GM21529 (cell line): ENCODE data around the gene FGF4.

Experiments used
- ATAC-seq: cut with Tn5 transposase; IDR thresholded peaks from one replicate; pipeline ENCODE4 v1.9.1; 2021; ENCODE audit not compliant: unreplicated experiment

Gene FGF4

GRCh38 chr11:69807106-69807815 lies 32.1 kb upstream of the FGF4 start:
- no peak for ATAC-seq

- no peak for ATAC-seq
These were observed 29.8 kb upstream of the FGF4 start for GRCh38 chr11:69804769-69805508.

GRCh38 chr11:69803604-69804218 lies 28.6 kb upstream of the FGF4 start:
- ATAC-seq = no peak

DNA sequence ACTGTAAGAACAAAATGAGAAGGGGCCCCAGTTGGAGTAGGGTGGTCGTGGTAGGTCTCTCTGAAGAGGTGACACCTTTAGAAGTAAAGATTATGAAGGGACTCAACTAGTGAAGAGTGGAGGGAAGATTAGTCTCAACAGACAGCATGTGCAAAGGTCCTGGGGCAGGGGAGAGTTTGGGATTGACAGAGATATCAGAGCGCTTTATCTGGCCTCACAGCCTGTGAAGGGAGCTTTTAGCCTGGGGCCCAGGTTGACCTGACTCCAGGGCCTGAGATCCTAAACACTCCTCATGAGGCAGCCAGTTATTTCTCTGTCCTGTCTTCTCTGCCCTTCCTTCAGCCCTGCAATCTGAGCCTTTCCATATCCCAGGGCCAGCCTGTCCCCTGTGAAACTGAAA lies 27.9 kb upstream of the FGF4 start:
- no peak for ATAC-seq

DNA sequence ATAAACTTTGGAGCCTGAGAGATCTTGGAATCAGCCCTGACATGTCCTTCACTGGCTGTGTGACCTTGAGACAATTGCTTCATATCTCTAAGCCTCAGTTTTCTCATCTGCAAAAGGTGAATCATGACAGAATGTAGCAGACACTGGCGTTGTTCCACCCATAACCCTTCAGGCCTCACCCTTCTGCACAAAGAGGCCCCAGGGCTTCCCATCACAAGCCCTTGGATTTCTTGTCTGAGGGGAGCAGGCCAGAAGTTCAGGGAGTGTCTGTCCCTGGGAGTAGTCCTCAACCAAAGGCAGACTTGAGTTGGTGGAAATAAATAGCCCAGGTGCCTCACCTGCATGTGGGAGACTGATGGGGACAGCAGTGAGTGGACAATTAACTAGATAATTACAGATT lies 27.4 kb upstream of the FGF4 start:
- ATAC-seq = no peak

DNA sequence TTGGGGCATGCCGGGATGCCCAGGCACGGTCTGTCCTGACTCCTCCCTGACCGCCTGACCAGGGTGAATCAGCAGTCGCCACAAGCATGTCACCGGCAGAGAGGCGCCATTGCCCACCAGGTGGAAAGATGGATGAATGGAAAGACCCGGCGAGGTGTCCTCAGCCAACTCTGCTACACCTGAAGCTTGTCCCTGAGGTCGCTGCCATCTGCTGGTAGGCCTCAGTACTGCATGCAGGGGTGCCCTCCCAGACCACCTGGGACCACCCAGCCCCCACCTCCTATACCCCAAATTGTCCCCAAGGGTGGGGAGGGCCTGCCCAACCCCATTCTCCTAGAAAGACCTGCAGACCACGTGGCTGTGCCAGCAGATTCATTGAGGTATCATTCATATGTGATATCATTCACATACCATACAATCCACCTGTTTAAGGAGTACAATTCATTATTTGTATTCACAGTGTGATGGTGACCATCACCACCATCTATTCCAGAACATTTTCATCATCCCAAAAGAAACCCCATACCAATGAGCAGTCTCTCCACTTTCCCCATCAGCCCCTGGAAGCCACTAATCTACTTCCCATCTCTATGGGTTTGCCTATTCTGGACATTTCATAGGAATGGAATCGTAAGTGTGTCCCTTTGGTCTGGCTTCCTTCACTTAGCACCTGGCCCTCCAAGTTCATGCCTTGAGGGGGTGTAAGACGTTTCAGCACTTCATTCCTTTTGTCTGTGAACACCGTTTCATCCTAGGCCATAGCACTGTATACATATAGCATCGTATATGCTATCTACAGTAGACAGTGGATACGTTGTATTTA lies 26.6 kb upstream of the FGF4 start:
- ATAC-seq = no peak

- no peak for ATAC-seq
These were observed 25.1 kb upstream of the FGF4 start for GRCh38 chr11:69800278-69800677.

- no peak for ATAC-seq
These were observed 24.4 kb upstream of the FGF4 start for GRCh38 chr11:69799582-69799981.

DNA sequence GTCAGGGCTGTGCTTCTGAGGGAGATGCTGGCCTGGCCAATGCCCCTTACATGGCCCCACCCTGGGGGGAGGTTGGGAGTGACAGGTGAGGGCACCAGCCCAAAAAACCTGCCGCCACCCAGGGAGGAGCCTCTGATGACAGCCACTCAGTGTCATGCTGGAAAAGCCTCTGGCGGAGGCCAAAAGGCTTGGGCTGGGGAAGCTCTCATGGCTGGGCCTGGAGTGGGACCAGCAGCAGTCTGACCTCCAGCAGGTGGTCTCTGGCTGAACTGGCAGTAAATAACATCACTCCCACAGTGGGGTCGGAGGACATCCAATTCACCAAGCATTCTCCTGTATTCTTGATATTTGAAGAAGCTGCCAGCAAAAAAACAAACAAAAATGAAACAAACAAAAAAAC lies 24.0 kb upstream of the FGF4 start:
- no peak for ATAC-seq

- no peak for ATAC-seq
These were observed 22.8 kb upstream of the FGF4 start for GRCh38 chr11:69797737-69798528.

DNA sequence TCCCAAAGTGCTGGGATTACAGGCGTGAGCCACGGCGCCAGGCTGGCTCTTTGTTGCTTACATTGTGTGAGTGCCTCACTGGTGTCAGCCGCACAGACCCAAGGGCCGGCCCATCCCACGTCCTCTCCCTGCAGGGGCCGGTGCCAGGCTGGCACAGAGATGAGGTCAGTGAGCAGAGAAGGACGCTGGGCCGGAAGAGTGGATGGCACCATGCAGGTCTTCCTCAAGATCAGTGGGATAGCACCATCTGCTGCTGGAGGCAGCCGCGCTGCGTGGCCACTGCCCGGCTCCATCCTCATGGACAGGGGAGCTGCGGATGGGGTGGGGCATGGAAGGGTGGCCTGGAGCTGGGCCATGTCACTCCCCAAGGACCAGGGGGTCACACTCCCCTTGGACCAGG lies 22.0 kb upstream of the FGF4 start:
- no peak for ATAC-seq

DNA sequence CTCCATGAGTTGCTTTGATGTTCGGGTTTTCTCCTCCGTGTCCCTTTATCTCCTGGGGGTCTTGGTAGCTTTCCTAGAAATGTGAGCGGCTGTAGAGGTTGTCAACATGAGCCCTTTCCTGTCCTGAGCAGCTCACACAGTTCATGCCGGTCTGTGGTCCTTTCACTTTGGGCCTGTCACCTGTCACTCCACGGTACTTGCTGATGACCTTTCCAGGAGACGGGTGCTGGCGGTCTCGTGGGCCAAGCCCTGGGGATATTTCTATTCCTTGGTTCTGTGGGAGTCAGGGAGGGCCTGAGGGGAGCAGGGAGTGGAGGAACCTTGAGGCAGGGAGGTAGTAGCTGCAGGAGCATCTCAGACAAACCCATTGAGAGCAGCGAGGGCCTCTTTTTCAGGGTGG lies 20.9 kb upstream of the FGF4 start:
- no peak for ATAC-seq

GRCh38 chr11:69791276-69792180 lies 16.4 kb upstream of the FGF4 start:
- no peak for ATAC-seq

DNA sequence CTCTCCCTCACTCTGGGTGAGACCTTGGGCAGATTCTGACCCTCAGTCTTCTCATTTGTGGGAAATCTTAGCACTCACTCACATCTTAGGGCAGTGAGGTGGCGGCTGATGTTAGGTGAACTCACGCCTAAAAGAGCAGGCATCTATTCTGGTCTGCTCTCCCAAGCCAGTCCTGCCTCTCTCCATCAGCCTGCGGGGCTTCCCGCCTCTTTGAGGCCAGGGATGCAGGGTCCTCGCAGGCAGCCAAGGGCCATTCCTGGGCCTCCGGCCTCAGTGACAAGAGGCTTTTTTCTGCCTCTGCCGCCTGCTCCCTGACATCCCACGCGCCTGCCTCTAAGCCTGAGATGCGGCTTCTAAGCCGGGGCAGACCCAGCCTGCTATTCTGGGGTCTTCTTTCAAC lies 13.8 kb upstream of the FGF4 start:
- no peak for ATAC-seq

DNA sequence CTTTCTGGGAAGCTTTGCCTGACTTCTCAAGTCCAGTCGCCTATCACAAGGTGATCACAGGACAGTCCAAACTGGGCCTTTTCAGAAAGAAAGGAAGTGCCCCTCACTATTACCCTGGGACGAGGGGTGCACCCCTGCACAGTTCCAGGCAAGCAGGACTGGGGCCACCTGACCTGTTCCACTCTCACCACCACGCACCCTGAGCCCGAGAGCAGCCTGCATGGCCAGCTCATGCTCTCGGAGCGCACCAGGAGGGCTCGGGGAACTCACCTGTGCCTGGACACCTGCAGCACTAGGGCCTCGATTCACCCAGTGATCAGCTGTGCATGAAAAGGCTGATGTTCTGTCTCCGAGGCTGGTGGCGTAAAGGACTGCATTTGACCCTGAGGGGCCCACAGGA lies 12.8 kb upstream of the FGF4 start:
- no peak for ATAC-seq

- no peak for ATAC-seq
These were observed 12.3 kb upstream of the FGF4 start for GRCh38 chr11:69787457-69787856.

DNA sequence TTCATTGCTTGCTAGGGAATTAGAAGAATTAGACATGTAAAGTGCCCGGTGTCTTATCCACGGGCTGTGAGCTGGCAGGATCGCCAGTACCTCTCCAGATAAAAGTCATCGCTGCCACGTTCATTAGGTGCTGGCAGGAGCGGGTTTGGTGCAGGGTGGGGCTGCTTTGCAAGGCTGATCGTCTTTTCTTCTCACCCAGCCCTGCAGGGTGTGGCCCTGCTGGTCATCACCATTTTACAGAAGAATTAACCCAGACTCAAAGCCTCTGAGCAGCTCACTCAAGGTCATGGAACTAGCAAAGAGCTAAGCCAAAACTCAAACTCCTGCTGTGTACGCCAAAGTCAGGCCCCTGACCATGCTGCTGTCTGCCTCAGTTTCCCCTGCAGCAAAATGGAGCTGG lies 6.1 kb upstream of the FGF4 start:
- ATAC-seq = no peak

GRCh38 chr11:69778373-69778772 lies 3.2 kb upstream of the FGF4 start:
- no peak for ATAC-seq

- ATAC-seq = no peak
These were observed 583 bp downstream of the FGF4 start for GRCh38 chr11:69774354-69775162.
